ENCODE results near the gene IFT88.

Gene IFT88

GRCh38 chr13:20696073-20696472 lies 129.1 kb downstream of the IFT88 start:
- peak; percentile 39 for DNase-seq

GRCh38 chr13:20699715-20700114 lies 132.8 kb downstream of the IFT88 start:
- no peak for DNase-seq

GRCh38 chr13:20700288-20700687 lies 133.3 kb downstream of the IFT88 start:
- no peak for DNase-seq

GRCh38 chr13:20701461-20701860 lies 134.5 kb downstream of the IFT88 start:
- no peak for DNase-seq

GRCh38 chr13:20702530-20702914 lies 135.6 kb downstream of the IFT88 start:
- no peak for DNase-seq

GRCh38 chr13:20702915-20703779 lies 136.2 kb downstream of the IFT88 start, which contains the start of gene IL17D:
TSS of gene IL17D (plus strand) at chr13:20703699. CDS start at chr13:20704002, 303 bp downstream.
- DNase-seq = no peak

- peak; percentile 67 for DNase-seq
These were observed 137.0 kb downstream of the IFT88 start for GRCh38 chr13:20703780-20704458.

- DNase-seq = no peak
These were observed 137.6 kb downstream of the IFT88 start for GRCh38 chr13:20704459-20705069.

- no peak for DNase-seq
These were observed 139.7 kb downstream of the IFT88 start for GRCh38 chr13:20706661-20707060.

GRCh38 chr13:20708216-20708615 lies 141.3 kb downstream of the IFT88 start:
- no peak for DNase-seq

GRCh38 chr13:20709369-20709768 lies 142.4 kb downstream of the IFT88 start:
- no peak for DNase-seq

GRCh38 chr13:20709782-20710181 lies 142.8 kb downstream of the IFT88 start:
- no peak for DNase-seq

GRCh38 chr13:20711301-20712044 lies 144.5 kb downstream of the IFT88 start:
- DNase-seq = peak; percentile 23

GRCh38 chr13:20713014-20713376 lies 146.0 kb downstream of the IFT88 start:
- no peak for DNase-seq

- no peak for DNase-seq
These were observed 146.8 kb downstream of the IFT88 start for GRCh38 chr13:20713751-20714150.

GRCh38 chr13:20714161-20714560 lies 147.2 kb downstream of the IFT88 start:
- no peak for DNase-seq

GRCh38 chr13:20714563-20715329 lies 147.8 kb downstream of the IFT88 start:
- DNase-seq = no peak

GRCh38 chr13:20715330-20715712 lies 148.4 kb downstream of the IFT88 start:
- no peak for DNase-seq

GRCh38 chr13:20716951-20717350 lies 150.0 kb downstream of the IFT88 start:
- DNase-seq = no peak

GRCh38 chr13:20717581-20718542 lies 150.9 kb downstream of the IFT88 start:
- DNase-seq = no peak

GRCh38 chr13:20718958-20719566 lies 152.1 kb downstream of the IFT88 start:
- DNase-seq = no peak

Data from OCI-M1 (cell line).